PC-3 (cell line): Measurements from ENCODE around the gene KLF13. TPM values are rescaled to one million over a fixed set of nuclear protein-coding genes. Genes with fewer than 3 reads are reported as not detected.

Experiments used
- ATAC-seq: fragments of 200-7000 bp; cut with Tn5 transposase; 2 replicates; pipeline ENCODE4 v1.9.1; 2020; ENCODE audit warnings: mild to moderate bottlenecking, moderate library complexity
- BruUV-seq: library from RNA; stranded (reverse); fragments of 400-500 nt; replicated peaks from 2 replicates; lab custom pipeline; 2021; lab: Mats Ljungman, UMichigan
- CTCF ChIA-PET: fragments of 300-600 bp; sonication (Branson Sonifier 250); formaldehyde crosslinking; loops from one replicate; lab custom pipeline; 2022; ENCODE audit warnings: antibody characterized with exemption; lab: Charles Lee
- POLR2A ChIA-PET: fragments of 300-600 bp; sonication (Branson Sonifier 250); formaldehyde crosslinking; loops from one replicate; lab custom pipeline; 2022; ENCODE audit warnings: antibody characterized with exemption; ENCODE audit not compliant: unreplicated experiment; lab: Charles Lee
- DNase-seq: peaks from one replicate; pipeline ENCODE4 v3.0.0-alpha.2; 2015
- H2AFZ ChIP-seq: fragments of 300-600 bp; sonication (generic); 2 replicates; pipeline ENCODE4 v1.6.0; 2016; ENCODE audit warnings: antibody characterized with exemption, low read length
- H3F3A ChIP-seq: fragments of 300-600 bp; sonication (generic); one replicate; pipeline ENCODE4 v1.6.0; 2017; ENCODE audit warnings: antibody characterized with exemption, low read length, control low read depth, mild to moderate bottlenecking; ENCODE audit not compliant: unreplicated experiment
- H3K27ac ChIP-seq: fragments of 300-600 bp; sonication (generic); 2 replicates; pipeline ENCODE4 v1.5.1; 2016; ENCODE audit warnings: mild to moderate bottlenecking, low read length
- H3K27me3 ChIP-seq: fragments of 300-600 bp; sonication (generic); 2 replicates; pipeline ENCODE4 v1.6.1; 2016; ENCODE audit warnings: low read length, mixed read lengths
- H3K36me3 ChIP-seq: fragments of 300-600 bp; sonication (generic); 2 replicates; pipeline ENCODE4 v1.6.1; 2016; ENCODE audit warnings: low read depth, mixed run types, low read length, mixed read lengths
- H3K4me1 ChIP-seq: fragments of 300-600 bp; sonication (generic); 2 replicates; pipeline ENCODE4 v1.5.1; 2016; ENCODE audit warnings: low read length; ENCODE audit not compliant: insufficient read depth
- H3K4me2 ChIP-seq: fragments of 300-600 bp; sonication (generic); 2 replicates; pipeline ENCODE4 v1.6.0; 2016; ENCODE audit warnings: low read length
- H3K4me3 ChIP-seq: fragments of 300-600 bp; sonication (generic); 2 replicates; pipeline ENCODE4 v1.5.1; 2016; ENCODE audit warnings: mild to moderate bottlenecking, low read length, mixed read lengths
- H3K79me2 ChIP-seq: fragments of 300-600 bp; sonication (generic); 2 replicates; pipeline ENCODE4 v1.6.1; 2017; ENCODE audit warnings: low read length, mixed read lengths
- H3K9ac ChIP-seq: fragments of 300-600 bp; sonication (generic); 2 replicates; pipeline ENCODE4 v1.6.0; 2016; ENCODE audit warnings: mild to moderate bottlenecking, low read length
- H3K9me2 ChIP-seq: fragments of 300-600 bp; sonication (generic); replicated peaks from 2 replicates; pipeline ENCODE4 v1.6.1; 2016; ENCODE audit warnings: mixed run types, low read length, mixed read lengths
- H3K9me3 ChIP-seq: fragments of 300-600 bp; sonication (generic); 2 replicates; pipeline ENCODE4 v1.6.1; 2016; ENCODE audit warnings: low read length, mixed read lengths
- H4K20me1 ChIP-seq: fragments of 300-600 bp; sonication (generic); 2 replicates; pipeline ENCODE4 v1.6.1; 2016; ENCODE audit warnings: low read length, mixed read lengths
- EZH2 ChIP-seq: fragments of 300-600 bp; sonication (generic); IDR thresholded peaks from one replicate; pipeline ENCODE4 v1.6.1; 2017; ENCODE audit warnings: antibody characterized with exemption, mild to moderate bottlenecking, low read length; ENCODE audit not compliant: unreplicated experiment
- EZH2phosphoT487 ChIP-seq: fragments of 300-600 bp; sonication (generic); IDR thresholded peaks from 2 replicates; pipeline ENCODE4 v1.6.1; 2018; ENCODE audit warnings: mild to moderate bottlenecking, antibody characterized with exemption, low read length, borderline replicate concordance
- intact Hi-C: fragments of 100-400 bp; cut with micrococcal nuclease; formaldehyde crosslinking; loops from 2 replicates; pipeline ENCODE4 v1.9.0; 2023
- total RNA-seq: library from RNA; depleted of rRNA; stranded (reverse); fragments of >200 nt; gene quantifications from 2 replicates; pipeline ENCODE4 v1.2.3, GENCODE V29; 2014
- TF ChIP-seq, protein P1 (sequence below): fragments of 300-600 bp; sonication (generic); conservative IDR thresholded peaks from 2 replicates; pipeline ENCODE4 v1.5.1; 2017; ENCODE audit warnings: antibody characterized with exemption, low read depth, mild to moderate bottlenecking, low read length

Gene KLF13
- total RNA-seq, 1 experiment from 2014 or later: 11.4 TPM

DNA sequence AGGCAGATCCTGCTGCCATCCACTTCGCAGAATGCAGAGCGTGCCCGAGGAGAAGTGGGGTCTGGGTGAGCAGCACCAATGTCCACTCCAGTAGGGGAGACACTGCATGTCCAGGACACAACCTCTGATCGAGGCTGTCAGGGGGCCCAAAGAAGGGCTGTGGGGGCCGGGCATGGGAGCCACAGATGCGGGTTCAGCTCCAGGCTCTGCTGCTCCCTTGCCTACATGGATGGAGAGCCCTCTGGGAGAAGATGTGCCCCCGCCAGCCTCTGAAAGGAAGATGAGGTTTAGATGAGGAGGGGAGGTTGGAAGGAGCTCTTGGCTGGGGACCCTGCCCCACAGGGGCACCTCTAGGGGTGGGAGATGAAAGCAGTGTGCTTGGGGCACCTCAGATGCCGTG, 75.4 kb downstream of the KLF13 start:
- Histone ChIP-seq H3K4me1 (peaks cover 32% of the 10 kb centered on the region), H3K4me2 (no peak overlapping the region), H4K20me1 (no peaks in the 10 kb centered on the region), H3K4me3 (no peak overlapping the region), H3K27me3 (no peaks in the 10 kb centered on the region), H2AFZ (no peak overlapping the region), H3K9me2 (no peaks in the 10 kb centered on the region), H3K36me3 (no peaks in the 10 kb centered on the region), H3K9ac (no peak overlapping the region), H3F3A (no peaks in the 10 kb centered on the region), H3K27ac (no peak overlapping the region), H3K9me3 (no peaks in the 10 kb centered on the region), H3K79me2 (no peaks in the 10 kb centered on the region)
- BruUV-seq: no TSS peak
- DNase-seq (no peak), ATAC-seq (no peak)
- ChIA-PET POLR2A (no interaction called here), CTCF (no interaction called here)
- intact Hi-C loops: no loop called here
- TF ChIP-seq, protein P1, sequence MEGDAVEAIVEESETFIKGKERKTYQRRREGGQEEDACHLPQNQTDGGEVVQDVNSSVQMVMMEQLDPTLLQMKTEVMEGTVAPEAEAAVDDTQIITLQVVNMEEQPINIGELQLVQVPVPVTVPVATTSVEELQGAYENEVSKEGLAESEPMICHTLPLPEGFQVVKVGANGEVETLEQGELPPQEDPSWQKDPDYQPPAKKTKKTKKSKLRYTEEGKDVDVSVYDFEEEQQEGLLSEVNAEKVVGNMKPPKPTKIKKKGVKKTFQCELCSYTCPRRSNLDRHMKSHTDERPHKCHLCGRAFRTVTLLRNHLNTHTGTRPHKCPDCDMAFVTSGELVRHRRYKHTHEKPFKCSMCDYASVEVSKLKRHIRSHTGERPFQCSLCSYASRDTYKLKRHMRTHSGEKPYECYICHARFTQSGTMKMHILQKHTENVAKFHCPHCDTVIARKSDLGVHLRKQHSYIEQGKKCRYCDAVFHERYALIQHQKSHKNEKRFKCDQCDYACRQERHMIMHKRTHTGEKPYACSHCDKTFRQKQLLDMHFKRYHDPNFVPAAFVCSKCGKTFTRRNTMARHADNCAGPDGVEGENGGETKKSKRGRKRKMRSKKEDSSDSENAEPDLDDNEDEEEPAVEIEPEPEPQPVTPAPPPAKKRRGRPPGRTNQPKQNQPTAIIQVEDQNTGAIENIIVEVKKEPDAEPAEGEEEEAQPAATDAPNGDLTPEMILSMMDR: no peak
- TF ChIP-seq EZH2 (no peak), EZH2phosphoT487 (no peak)

DNA sequence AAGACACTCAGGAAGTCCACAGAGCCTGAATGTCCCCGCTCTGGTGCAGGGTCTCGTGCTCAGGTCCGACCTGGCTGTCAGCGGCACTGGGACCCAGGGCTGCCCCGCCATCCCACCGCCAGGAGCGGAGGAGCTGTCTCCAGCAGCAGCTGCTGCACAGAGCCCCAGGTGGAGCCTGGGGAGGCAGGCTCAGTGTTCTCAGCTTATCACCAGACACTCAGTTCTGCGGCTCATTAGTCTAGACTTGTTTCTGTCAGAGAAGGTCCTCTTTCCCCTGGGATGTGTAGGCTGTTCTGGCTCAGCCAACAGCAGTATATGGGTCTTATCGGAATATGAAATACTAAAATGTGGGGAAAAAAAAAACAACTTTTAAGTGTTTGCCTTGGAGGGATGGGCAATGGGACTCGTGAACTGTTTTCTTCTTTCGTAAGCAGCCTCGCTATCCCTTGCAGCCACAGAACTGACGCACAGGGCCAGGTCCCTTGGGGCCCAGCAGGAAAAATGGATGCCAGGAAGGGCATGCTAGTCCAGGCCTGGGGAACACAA, 75.9 kb downstream of the KLF13 start:
- no TSS peak for BruUV-seq
- Histone ChIP-seq H3F3A (no peaks in the 10 kb centered on the region), H3K27ac (no peak overlapping the region), H3K27me3 (no peaks in the 10 kb centered on the region), H3K4me3 (no peak overlapping the region), H3K9me2 (no peaks in the 10 kb centered on the region), H4K20me1 (no peaks in the 10 kb centered on the region), H2AFZ (no peak overlapping the region), H3K4me2 (no peak overlapping the region), H3K4me1 (peaks cover 28% of the 10 kb centered on the region), H3K79me2 (no peaks in the 10 kb centered on the region), H3K9me3 (no peaks in the 10 kb centered on the region), H3K36me3 (no peaks in the 10 kb centered on the region), H3K9ac (no peak overlapping the region)
- ChIA-PET POLR2A (no interaction called here), CTCF (no interaction called here)
- ATAC-seq (no peak), DNase-seq (no peak)
- no peak for TF ChIP-seq EZH2phosphoT487
- no peak for TF ChIP-seq EZH2
- TF ChIP-seq, protein P1: no peak
- intact Hi-C loops: no loop called here

DNA sequence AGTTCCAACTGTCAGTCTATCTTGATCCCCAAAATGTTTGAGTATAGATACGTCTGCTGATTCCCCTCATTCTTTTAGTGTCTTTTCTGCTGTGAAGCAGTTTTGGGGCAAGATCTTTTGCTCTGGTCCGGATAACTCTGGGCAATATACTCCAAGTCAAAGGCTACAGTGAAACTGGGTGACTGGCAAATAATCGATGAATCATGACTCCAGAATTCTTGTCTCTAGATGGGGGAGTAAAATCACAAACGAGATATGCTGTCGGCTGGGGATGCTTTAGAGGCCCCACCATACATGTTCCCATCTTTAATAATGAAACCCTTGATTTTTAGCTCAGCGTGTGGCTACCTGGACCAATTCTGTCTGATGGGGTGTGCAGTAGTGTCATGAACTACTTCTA, 76.5 kb downstream of the KLF13 start:
- Histone ChIP-seq H3K9me2 (no peaks in the 10 kb centered on the region), H3F3A (no peaks in the 10 kb centered on the region), H3K27me3 (no peaks in the 10 kb centered on the region; the same call in 1 of the 2 replicates), H3K9me3 (no peaks in the 10 kb centered on the region), H3K79me2 (no peaks in the 10 kb centered on the region), H4K20me1 (no peaks in the 10 kb centered on the region), H3K4me1 (peaks cover 23% of the 10 kb centered on the region), H3K4me2 (no peak overlapping the region), H3K4me3 (no peak overlapping the region), H3K27ac (no peak overlapping the region), H3K36me3 (no peaks in the 10 kb centered on the region), H3K9ac (no peak overlapping the region), H2AFZ (no peak overlapping the region)
- ChIA-PET POLR2A (no interaction called here), CTCF (no interaction called here)
- no TSS peak for BruUV-seq
- ATAC-seq (no peak), DNase-seq (no peak)
- TF ChIP-seq, protein P1: no peak
- TF ChIP-seq EZH2phosphoT487: no peak
- TF ChIP-seq EZH2: no peak
- intact Hi-C loops: no loop called here
